Panc1 (cell line): Measurements from ENCODE around the gene CRELD2. TPM values are rescaled to one million over a fixed set of nuclear protein-coding genes. Genes with fewer than 3 reads are reported as not detected.

ENCODE experiments used
- ATAC-seq: fragments of 200-7000 bp; cut with Tn5 transposase; 2 replicates; pipeline ENCODE4 v1.9.1; 2020; ENCODE audit warnings: mild to moderate bottlenecking, moderate library complexity
- BruUV-seq: library from RNA; stranded (reverse); fragments of 400-500 nt; replicated peaks from 2 replicates; lab custom pipeline; 2021; lab: Mats Ljungman, UMichigan
- CTCF ChIA-PET: fragments of 300-600 bp; sonication (Branson Sonifier 250); formaldehyde crosslinking; loops from one replicate; lab custom pipeline; 2022; ENCODE audit warnings: antibody characterized with exemption; lab: Charles Lee
- POLR2A ChIA-PET: fragments of 300-600 bp; sonication (Branson Sonifier 250); formaldehyde crosslinking; loops from one replicate; lab custom pipeline; 2022; ENCODE audit warnings: antibody characterized with exemption; lab: Charles Lee
- DNase-seq: peaks from one replicate; pipeline ENCODE4 v3.0.0-alpha.2; 2010; ENCODE audit warnings: low read depth, low spot score
- H3K27ac ChIP-seq: 2 replicates; pipeline ENCODE4 v1.5.1; 2011; ENCODE audit warnings: mild to moderate bottlenecking, low read length, inconsistent platforms
- H3K27me3 ChIP-seq: fragments of 200-500 bp; sonication (Bioruptor generic); 2 replicates; pipeline ENCODE4 v1.6.0; 2014; ENCODE audit warnings: low read length, inconsistent platforms; ENCODE audit not compliant: control insufficient read depth, insufficient read depth
- H3K36me3 ChIP-seq: fragments of 200-500 bp; sonication (Bioruptor generic); 2 replicates; pipeline ENCODE4 v1.5.1; 2014; ENCODE audit warnings: inconsistent platforms, mild to moderate bottlenecking, low read length, moderate library complexity; ENCODE audit not compliant: control insufficient read depth, insufficient read depth
- H3K4me1 ChIP-seq: 2 replicates; pipeline ENCODE4 v1.5.1; 2011; ENCODE audit warnings: inconsistent platforms, mild to moderate bottlenecking, low read length, moderate library complexity; ENCODE audit not compliant: control insufficient read depth, insufficient read depth
- H3K4me3 ChIP-seq, 2 experiments: 2 replicates each; pipeline ENCODE4 v1.5.1; 2011 to 2012; ENCODE audit warnings: low read depth in 2 of 2, low read length in 2 of 2, mild to moderate bottlenecking in 2 of 2, inconsistent platforms in 1 of 2, moderate library complexity in 1 of 2
- H3K9me3 ChIP-seq: fragments of 200-500 bp; sonication (Bioruptor generic); 2 replicates; pipeline ENCODE4 v1.5.1; 2014; ENCODE audit warnings: low read depth, mild to moderate bottlenecking, inconsistent platforms, low read length, moderate library complexity; ENCODE audit not compliant: control insufficient read depth, insufficient read depth
- CTCF ChIP-seq: fragments of 450-650 bp; IDR thresholded peaks from 2 replicates; pipeline ENCODE4 v1.5.1; 2017; ENCODE audit warnings: mild to moderate bottlenecking
- POLR2AphosphoS5 ChIP-seq: IDR thresholded peaks from 2 replicates; pipeline ENCODE4 v1.6.1; 2012; ENCODE audit warnings: mild to moderate bottlenecking, low read depth, low read length, moderate library complexity
- SIN3A ChIP-seq: IDR thresholded peaks from 2 replicates; pipeline ENCODE4 v1.6.1; 2012; ENCODE audit warnings: low read depth, mild to moderate bottlenecking, low read length, moderate library complexity, borderline replicate concordance; ENCODE audit not compliant: insufficient read depth
- TCF7L2 ChIP-seq: IDR thresholded peaks from 2 replicates; pipeline ENCODE4 v1.6.1; 2011; ENCODE audit warnings: mild to moderate bottlenecking, low read depth, low read length, inconsistent platforms
- in situ Hi-C: cut with HindIII; loops from 2 replicates; pipeline ENCODE4 v1.10.0; 2016; ENCODE audit warnings: low sequenced_read_pairs, low pct_unique_long_range_greater_than_20kb
- intact Hi-C: fragments of 100-400 bp; cut with micrococcal nuclease; formaldehyde crosslinking; loops from one replicate; pipeline ENCODE4 v1.10.0; 2022; ENCODE audit not compliant: unreplicated experiment
- total RNA-seq: library from RNA; stranded (reverse); gene quantifications from one replicate; pipeline ENCODE4 v1.2.1, GENCODE V29; 2021; ENCODE audit not compliant: unreplicated experiment
- TF ChIP-seq, protein P1 (sequence below), 2 experiments: IDR thresholded peaks; 2 replicates each; pipeline ENCODE4 v1.6.1; 2011 to 2012; ENCODE audit warnings: low read depth in 2 of 2, control low read depth in 1 of 2, low read length in 1 of 2, mild to moderate bottlenecking in 1 of 2, moderate library complexity in 1 of 2; ENCODE audit not compliant: insufficient read depth in 1 of 2

CRELD2 gene
- total RNA-seq, 1 experiment from 2014 or later: 59.7 TPM

DNA sequence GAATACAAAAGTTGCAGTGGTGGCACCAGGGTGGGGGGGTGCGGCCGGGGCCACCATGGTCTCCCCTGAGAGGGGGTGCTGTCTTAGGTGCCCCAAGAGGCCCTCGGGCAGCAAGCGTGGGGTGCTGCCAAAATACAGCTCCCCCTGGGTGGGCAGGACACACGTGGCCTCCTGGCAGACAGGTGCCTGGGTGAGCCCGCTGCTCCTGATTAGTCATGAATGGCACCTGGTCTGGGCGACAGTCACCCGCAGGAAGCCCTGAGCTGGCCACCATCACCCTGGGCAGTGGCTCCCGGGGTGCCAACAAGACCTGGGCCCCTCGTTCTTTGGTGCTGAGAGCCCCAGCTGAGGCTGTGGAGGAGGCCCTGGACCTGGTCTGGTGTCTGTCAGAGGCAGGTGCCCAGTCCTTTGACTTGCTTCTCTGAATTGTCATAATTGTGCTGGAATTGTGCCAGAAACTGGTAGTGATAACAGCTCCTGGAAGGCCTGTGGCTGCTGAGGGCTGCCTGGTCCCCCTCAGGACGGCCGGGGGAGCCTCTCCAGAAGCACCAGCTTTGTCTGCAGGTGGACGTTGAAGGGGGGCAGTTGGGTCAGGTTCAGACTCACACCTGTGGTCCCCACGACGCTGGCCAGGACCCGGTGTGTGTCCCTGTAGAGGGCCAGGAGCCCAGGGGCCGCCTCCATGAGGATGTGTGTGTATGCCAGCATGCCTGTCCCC lies 15.0 kb upstream of the CRELD2 start:
- in situ Hi-C loops: no loop called here
- CTCF ChIA-PET: no interaction called here

GRCh38 chr22:49904040-49904369 lies 14.4 kb upstream of the CRELD2 start:
- ChIA-PET CTCF (no interaction called here), POLR2A (no interaction called here)
- H3K36me3 ChIP-seq: no peaks in the 10 kb centered on the region
- intact Hi-C loops (no loop called here), in situ Hi-C loops (no loop called here)
- no peaks in the 10 kb centered on the region for H3K27me3 ChIP-seq
- H3K27ac ChIP-seq: no peak overlapping the region
- H3K4me1 ChIP-seq: no peaks in the 10 kb centered on the region
- no peaks in the 10 kb centered on the region for H3K9me3 ChIP-seq
- DNase-seq: no peak
- H3K4me3 ChIP-seq: no peak overlapping the region
- no peak for ATAC-seq
- TF ChIP-seq CTCF: no peak
- TF ChIP-seq TCF7L2: no peak
- no peak for TF ChIP-seq SIN3A
- TF ChIP-seq, protein P1, sequence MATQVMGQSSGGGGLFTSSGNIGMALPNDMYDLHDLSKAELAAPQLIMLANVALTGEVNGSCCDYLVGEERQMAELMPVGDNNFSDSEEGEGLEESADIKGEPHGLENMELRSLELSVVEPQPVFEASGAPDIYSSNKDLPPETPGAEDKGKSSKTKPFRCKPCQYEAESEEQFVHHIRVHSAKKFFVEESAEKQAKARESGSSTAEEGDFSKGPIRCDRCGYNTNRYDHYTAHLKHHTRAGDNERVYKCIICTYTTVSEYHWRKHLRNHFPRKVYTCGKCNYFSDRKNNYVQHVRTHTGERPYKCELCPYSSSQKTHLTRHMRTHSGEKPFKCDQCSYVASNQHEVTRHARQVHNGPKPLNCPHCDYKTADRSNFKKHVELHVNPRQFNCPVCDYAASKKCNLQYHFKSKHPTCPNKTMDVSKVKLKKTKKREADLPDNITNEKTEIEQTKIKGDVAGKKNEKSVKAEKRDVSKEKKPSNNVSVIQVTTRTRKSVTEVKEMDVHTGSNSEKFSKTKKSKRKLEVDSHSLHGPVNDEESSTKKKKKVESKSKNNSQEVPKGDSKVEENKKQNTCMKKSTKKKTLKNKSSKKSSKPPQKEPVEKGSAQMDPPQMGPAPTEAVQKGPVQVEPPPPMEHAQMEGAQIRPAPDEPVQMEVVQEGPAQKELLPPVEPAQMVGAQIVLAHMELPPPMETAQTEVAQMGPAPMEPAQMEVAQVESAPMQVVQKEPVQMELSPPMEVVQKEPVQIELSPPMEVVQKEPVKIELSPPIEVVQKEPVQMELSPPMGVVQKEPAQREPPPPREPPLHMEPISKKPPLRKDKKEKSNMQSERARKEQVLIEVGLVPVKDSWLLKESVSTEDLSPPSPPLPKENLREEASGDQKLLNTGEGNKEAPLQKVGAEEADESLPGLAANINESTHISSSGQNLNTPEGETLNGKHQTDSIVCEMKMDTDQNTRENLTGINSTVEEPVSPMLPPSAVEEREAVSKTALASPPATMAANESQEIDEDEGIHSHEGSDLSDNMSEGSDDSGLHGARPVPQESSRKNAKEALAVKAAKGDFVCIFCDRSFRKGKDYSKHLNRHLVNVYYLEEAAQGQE (IDR thresholded peaks at IDR 0.05; ENCODE audit: insufficient read depth in 1 of 2, low read depth in 2 of 2, low read length in 1 of 2): no peak
- TF ChIP-seq POLR2AphosphoS5: no peak
- BruUV-seq: no TSS peak

More for the DNA sequence above, 15.0 kb upstream of the CRELD2 start:
- DNase-seq (no peak), ATAC-seq (no peak)
- BruUV-seq: no TSS peak
- H3K4me3 ChIP-seq: no peak overlapping the region
- no peak for TF ChIP-seq SIN3A
- no peak for TF ChIP-seq POLR2AphosphoS5
- TF ChIP-seq TCF7L2: no peak
- TF ChIP-seq, protein P1 (IDR thresholded peaks at IDR 0.05; ENCODE audit: insufficient read depth in 1 of 2, low read depth in 2 of 2, low read length in 1 of 2): no peak
- no peak for TF ChIP-seq CTCF
- POLR2A ChIA-PET: no interaction called here
- no peaks in the 10 kb centered on the region for H3K36me3 ChIP-seq
- intact Hi-C loops: no loop called here
- no peaks in the 10 kb centered on the region for H3K27me3 ChIP-seq
- H3K4me1 ChIP-seq: no peaks in the 10 kb centered on the region
- H3K27ac ChIP-seq: no peak overlapping the region
- no peaks in the 10 kb centered on the region for H3K9me3 ChIP-seq
